Measurements from ENCODE around the gene MCOLN1.

GRCh38 chr19:7565332-7565731 is 42.9 kb downstream of the MCOLN1 start:
- no peak for TF ChIP-seq CTCF (conservative IDR thresholded peaks at IDR 0.05; ENCODE audit: low read depth, low read length)
- no peak for TF ChIP-seq EZH2phosphoT487 (IDR thresholded peaks at IDR 0.05; ENCODE audit: borderline replicate concordance, low read length)
- no peak for TF ChIP-seq EZH2 (IDR thresholded peaks at IDR 0.05; ENCODE audit: low read length, unreplicated experiment)

All from PC-3 (cell line).